GM21381 (cell line): ENCODE measurements around the gene TOPAZ1.
"Not testable (repeated sequence)": the region's sequence is repeated elsewhere in the genome, so short reads cannot be mapped to it uniquely, and the experiment has no call there.

Experiments used
- ATAC-seq: cut with Tn5 transposase; IDR thresholded peaks from one replicate; pipeline ENCODE4 v1.9.1; 2021; ENCODE audit warnings: mild to moderate bottlenecking, moderate library complexity; ENCODE audit not compliant: unreplicated experiment

TOPAZ1 gene

DNA sequence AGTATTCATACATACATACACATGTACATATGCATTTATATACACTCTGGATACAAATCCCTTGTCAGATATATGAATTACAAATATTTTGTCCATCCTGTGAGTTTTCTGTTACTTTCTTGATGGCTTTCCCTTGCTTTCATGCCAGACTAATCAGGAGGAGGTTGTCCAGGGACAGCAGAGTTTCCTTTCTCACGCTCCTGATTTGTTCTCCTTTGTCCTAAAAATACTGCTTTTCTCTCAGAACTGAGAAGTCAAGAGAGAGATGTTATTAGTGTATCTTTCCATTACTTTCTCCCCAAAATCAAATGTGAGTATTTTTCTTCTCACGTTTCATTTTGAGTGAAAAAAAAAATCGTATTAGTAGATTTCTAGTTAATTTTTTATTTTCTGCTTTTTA, 84.8 kb downstream of the TOPAZ1 start:
- ATAC-seq: no peak

DNA sequence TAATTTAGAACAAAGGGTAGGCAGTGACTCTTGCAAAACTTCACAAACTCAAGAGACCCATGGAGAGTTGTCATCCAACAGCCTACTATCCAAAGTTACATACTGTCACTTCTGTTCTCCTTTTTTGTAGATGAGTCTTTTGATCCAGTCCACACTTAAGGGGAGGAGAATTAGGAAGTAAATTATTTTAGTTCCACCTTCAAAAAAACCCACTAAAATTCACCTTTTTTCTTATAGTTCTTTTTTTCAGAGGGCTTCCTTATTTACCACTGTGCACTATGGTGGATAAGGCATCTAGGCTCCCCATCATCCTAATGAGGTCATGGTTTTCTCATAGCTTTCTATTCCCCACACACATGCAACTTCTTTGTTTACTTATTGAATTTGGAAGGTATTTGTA, 88.3 kb downstream of the TOPAZ1 start:
- no peak for ATAC-seq

DNA sequence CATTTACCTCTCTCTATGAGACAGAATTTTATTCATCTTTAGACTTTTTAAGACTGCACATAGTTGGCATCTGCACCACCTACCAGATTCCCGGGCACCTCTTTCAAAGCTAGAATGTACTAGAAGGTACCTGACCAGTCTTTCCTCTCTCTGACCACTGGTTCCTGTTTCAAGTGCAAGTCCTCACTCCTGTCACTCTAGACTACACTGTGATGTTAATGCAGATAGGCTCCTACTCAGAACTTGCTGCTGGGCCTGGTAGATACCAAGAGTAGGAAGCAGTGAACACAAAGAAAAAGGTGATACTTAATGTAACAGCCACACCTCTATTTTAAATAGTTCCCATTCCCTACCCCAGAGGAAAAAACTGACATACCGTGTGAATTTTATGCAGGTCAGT, 88.8 kb downstream of the TOPAZ1 start:
- no peak for ATAC-seq

DNA sequence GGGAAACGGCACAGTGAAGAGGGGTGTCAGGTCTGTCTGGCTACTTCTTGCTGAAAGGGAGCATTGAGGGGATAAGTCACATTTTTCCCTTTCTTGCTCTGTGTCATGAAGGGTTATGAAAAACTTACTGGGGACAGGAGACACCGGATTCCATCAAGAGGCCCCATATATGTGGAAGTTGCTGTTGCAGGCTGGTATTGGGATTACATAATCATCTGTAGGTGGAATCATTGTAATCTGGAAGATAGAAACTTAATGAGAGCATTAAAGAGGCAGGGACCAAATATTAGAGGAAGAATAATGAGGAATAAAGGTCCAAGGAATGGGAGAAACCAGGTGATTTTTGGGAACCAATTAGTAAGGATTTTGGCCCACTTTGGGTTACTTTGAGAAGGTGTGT, 92.6 kb downstream of the TOPAZ1 start:
- no peak for ATAC-seq

DNA sequence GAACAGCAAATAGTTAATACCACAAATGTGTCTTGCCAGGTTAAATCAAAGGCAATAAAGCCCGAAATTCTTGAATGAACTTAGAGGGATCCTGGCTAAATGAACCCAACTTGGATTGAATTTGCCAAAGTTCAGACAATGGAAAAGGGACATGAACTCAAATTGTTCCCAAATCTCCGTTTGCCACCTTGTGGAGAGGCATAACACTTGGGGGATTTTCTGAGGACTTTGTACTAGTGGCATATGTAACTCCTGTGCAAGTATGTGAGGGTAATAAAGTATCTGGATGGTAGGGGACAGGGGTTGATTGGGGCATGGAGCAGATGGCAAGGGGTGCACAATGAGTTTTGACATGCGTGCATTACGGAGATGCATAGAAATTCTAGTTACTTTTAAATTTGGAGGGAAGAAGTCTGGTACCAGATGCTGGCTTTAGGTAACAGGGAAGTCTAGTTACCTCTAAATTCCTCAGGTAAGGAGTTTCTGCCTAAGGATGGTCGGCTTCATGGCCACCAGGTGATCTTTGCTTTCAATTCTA, 95.6 kb downstream of the TOPAZ1 start:
- ATAC-seq: no peak

DNA sequence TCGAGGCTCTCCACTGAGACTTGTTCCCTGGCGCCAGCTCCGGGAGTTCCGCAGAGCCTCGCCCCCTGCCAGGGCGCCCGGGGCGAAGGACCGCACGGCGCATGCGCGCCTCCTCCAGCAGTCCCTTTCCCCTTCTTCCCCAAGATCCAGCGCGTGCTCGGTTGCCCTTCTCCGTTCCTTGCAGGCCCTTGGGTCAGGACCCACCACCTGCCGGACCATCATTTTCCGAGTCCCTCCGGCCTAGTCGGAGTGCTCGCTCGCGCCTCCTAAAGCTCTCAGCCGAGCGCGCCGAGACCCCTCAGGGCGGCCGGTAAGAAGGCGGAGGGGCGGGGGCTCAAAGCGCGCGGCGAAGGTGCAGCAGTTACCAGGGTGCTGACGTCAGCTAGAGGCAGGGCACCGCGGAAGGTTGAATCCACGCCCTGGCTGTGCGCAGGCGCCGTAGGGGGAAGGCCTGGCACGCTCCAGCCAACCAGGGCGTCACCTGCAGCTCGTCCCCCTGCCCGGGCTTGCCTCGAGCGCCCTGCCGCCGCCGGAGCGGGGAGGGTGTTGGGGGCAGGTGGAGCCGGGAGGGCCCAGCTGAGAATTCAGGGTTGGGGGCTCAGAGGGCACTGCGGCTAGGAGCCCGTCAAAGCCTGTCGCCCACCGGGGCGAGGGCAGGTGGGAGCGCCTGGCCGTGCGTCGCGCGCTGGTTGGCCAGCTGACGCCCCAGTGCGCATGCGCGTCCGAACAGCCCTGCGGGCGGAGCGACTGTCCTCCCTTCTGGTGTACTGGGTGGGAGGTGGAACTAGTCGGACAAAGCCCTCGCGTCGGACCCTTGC, 96.5 kb downstream of the TOPAZ1 start, which contains the start of gene TCAIM:
Gene TCAIM, plus strand, starts transcription at position 757 of the 818 bp plus-strand sequence. CDS start 16,017 bp downstream, outside the sequence.
- ATAC-seq: peak; percentile 93

DNA sequence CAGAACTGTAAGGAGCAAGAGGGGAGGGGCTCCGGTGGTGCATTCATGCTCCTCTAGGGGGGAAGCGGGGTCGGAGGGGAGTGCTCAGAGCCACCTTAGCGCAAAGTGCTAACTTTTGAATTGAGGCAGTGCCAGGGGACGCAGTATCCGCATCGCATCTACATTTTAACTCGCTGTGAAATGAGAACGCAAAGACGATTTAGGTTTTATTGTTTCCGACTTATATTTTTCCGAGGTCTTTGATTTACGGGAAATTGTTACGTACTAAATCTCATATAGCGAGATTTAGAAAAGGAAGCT, 97.1 kb downstream of the TOPAZ1 start:
- ATAC-seq: no peak

DNA sequence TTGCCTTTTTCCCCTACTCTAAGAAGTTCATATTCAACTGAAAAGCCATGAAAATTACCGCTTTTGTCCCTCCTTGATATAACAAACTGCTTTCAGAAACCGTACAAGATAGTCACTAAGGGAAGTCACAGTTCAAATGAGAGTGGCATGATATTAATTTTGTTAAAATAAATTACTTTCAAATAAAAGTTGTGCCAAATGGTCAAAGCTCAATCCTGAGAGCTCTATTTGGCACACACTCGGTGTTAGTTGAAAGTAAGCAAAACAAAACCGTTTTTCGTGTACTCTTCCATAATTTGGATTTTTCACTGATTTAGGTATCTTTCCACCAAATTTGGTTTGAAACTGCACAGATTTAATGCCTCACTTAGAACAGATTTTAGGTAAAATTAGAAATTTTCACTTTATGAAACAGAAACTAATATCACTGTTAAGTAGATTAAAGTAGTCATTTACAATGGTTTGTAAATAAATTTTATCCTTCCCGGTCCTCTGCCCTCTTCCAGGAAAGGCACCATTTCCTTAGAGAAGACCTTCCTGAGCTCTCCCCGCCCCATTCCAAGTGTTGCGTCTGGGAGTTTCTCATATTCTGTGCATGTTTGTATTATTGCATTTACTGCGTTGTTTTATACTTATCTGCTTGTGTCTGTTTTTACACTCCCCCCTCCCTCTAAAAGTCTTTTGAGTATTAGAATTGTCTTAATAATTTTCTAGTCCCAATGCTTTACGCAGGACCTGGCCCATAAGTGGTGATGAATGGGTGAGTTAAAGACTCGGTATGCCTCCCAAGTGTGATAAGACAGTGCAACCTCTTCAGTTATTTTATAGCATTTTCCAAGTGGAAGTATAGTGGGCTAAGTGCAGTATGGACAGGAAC, 97.7 kb downstream of the TOPAZ1 start:
- no peak for ATAC-seq

DNA sequence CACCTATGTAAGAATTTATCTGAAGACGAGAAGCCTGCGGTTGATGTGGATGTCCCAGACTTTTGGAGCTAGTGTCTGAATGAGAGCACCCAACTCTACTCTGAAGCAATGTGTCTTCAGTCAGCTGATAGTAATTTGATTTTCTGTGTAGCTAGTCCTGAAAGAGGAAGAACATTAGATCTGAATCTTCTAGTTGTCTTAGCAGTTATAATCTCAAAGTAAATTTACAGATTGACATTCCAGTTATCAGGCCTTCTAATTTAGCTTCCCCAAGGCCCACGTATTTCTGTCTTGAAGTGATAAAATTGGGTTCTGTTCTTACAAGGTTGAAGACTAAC, 98.3 kb downstream of the TOPAZ1 start:
- ATAC-seq: no peak

DNA sequence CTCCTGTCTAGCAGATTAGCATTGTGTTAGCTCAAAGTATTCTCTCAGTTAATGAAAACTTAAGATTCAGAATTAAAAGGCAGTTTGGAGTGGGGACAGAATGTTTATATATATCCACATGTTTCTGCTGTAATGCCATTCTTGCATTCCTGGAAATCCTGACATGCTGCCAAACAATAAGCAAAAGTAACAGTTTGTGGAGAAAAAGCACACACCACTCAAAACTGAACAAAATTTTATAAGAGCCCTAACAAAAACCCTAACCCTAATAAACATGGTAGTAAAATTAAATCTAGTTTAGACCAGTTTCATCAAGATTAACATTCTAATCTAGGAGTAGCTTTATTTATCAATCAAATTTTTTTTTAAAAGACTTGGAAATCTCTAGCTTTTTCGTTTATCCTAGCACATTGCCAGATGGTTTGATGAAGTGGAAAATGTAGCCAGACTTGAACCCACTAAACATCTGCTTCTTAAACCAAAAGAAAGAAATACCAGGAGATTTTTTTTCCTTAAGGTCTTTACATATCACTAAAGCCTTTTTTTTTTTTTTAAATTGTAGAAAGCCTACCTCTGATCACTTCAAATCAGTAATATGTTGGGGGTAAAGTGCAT, 100.6 kb downstream of the TOPAZ1 start:
- ATAC-seq: no peak

DNA sequence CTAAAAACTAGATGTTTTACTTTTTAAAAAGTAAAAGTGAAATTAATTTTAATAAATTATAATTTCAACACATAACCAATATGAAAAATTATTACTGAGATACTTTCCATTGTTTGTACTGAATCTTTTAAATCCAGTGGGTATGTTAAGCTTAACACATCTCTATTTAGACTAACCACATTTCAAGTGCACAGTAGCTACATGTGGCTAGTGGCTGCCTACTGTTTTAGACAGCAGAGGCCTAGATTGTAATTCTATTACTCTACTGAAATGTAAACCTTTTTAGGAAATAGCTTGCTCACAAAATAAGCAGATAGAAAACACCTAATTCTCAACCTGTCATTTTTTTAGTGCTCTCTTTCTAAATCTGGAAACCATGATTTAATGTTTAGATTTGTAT, 101.7 kb downstream of the TOPAZ1 start:
- no peak for ATAC-seq

DNA sequence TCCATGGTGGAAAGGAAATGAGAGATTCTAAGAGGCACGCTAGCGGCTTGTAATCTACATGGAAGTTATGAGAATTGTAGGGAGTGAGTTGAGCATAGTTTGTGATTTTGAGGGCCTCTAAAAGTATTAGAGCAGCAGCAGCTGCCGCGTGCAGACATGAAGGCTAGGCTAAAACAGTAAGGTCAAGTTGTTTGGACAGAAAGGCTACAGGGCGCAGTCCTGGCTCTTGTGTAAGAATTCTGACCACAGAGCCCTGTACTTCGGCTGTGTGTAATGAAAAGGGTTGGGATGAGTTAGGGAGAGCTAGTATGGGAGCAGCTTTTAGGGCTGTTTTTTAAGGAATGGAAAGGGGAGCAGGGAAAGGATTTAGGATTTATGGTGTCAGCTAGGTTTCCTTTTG, 104.9 kb downstream of the TOPAZ1 start:
- not testable (repeated sequence) for ATAC-seq

DNA sequence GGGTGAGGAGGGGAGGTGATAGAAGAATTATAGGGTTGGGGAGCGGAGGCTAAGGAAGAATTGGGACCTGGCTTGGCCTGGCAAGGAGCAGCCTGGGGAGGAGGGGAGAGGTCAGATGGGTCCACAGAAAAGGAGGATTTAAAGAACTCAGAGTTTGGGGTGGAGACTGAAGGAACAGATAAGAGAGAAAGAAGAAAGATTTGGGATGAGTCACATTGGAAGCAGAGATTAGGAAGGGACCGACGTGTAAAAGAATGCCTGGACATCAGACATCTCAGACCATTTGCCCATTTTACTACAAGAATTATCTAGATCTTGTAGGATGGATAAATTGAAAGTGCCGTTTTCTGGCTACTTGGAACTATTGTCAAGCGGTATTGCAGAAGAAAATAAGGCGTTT, 107.3 kb downstream of the TOPAZ1 start:
- no peak for ATAC-seq

DNA sequence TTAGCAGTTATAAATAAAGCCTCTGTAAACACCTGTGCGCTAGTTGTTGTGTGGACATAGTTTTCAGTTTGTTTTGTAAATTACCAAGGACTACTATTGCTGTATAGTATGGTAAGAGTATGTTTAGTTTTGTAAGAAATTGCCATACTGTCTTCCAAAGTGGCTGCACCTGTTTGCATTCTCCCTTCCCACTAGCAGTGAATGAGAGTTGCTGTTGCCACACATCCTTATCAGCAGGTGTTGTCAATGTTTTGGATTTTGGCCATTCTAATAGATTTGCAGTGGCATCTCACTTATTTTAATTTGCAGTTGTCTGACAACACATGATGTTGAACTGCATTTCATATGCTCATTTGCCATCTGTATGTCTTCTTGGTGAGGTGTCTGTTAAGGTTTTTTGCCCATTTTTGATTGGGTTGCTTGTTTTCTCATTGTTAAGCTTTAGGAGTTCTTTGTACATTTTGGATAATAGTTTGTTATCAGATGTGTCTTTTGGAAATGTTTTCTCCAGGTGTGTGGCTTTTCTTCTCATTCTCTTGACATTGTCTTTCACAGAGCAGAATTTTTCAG, 111.8 kb downstream of the TOPAZ1 start:
- no peak for ATAC-seq

DNA sequence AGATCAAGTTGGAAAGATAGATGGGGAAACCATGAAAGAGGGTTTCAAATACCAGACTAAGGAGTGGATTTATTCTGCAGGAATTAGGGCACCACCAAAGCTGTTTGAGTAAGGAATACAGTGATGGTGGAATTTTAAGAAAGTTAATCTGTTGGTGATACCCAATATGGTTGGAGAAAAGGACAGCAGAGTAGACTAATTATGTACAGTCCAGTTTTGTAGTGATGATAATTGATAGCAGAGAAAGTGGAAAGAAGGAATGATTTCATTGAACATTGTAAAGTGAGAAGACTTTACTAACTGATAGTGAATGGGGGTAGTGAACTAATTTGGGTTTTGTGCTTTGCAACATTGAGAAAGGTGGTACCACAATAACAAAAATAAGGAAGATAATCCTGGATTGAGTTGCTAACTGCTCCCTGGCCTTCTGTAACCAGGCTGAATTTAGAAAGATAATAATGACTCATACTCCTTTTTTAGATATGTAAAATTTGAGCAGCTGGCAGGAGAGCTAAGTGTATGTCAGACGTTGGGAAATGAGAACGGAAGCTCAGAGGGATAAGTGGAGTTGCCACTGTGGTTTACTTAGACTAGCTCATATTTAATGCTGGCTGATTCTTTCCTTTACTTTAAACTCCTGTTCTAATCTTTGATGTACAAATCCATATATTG, 113.8 kb downstream of the TOPAZ1 start:
- ATAC-seq: no peak

DNA sequence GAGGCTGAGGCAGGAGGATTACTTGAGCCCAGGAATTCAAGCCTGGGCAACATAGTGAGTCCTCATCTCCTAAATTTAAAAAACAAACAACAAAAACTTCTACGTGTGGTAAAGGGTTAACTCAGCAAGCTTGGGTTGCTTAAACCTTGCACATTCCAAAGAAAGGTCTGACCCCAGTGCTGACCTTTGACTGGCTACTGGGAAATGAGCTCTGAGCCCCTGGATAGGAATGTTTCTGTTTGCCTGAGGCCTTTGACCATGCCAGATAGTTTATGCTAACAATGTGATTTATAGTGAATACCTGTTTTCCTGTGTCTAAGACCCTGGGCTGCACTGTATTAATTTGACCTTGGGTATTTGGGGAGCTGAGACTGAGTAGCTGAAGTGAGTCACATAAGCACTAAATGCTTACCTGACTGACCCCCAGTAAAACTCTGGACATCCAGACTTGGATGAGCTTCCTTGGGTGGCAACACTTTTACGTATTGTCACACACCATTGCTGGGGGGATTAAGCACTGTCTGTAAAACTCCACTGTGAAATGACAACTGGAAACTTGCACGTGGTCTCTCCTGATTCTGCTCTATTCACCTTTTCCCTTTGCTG, 117.6 kb downstream of the TOPAZ1 start:
- no peak for ATAC-seq

DNA sequence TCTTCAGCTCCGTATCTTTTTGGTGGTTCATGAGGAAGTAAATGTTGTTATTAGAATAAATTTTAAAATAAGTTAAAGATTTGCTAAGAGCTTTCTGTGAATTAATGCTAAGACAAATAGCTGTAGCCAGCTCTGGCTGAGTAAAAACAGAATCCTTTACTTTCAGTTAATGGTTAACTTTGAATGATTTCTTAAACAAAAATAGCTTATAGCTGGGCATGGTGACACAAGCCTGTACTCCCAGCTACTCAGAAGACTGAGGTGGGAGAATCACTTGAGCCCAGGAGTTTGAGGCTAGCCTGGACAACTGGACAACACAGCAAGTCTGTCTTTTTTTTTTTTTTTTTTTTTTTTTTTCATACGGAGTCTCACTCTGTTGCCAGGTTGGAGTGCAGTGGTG, 121.9 kb downstream of the TOPAZ1 start:
- peak; percentile 74 for ATAC-seq

DNA sequence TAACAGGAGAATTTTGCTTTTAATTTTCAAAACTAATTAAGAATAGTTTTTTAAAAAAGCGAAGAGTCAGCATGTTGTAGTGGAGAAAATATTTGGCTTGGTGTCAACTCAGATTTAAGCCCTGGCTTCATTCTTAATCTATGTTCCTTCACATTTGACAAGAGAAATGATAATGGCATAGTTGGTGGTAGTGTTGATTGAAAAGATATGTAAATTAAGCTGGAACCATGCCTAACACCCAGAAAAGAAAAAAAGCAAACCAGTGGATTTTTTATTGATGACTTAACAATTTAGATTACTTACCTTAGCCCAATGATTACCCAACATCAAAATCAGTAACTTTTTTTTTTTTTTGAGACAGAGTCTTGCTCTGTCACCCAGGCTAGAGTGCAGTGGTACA, 124.3 kb downstream of the TOPAZ1 start:
- ATAC-seq: no peak

DNA sequence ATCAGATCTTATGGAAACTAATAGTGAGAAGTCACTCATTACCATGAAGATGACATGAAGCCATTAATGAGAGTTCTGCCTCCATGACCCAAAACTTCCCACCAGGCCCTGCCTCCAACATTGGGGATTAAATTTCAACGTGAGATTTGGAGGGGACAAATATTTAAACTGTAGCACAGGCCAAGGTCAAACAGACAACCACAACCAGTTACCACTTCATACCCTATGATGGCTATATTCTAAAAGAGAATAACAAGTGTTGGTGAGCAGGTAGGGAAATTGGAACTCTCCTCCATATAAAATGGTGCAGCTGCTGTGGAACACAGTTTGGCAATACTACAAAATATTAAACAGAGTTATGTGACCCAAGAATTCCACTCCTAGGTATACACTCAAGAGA, 133.8 kb downstream of the TOPAZ1 start:
- no peak for ATAC-seq
